SJSA1 (cell line): ENCODE results near the gene SCGB1D4. TPM values are rescaled to one million over a fixed set of nuclear protein-coding genes. Genes with fewer than 3 reads are reported as not detected.
"Not testable (repeated sequence)": the region's sequence is repeated elsewhere in the genome, so short reads cannot be mapped to it uniquely, and the experiment has no call there.

Source experiments
- DNase-seq, 2 experiments: peaks; one replicate each; pipeline ENCODE4 v3.0.0-alpha.2; 2015 to 2020; ENCODE audit warnings: low spot score in 2 of 2, low read depth in 1 of 2
- H3K27ac ChIP-seq: fragments of 250-450 bp; sonication (Bioruptor Pico); 2 replicates; pipeline ENCODE4 v1.5.1; 2020; ENCODE audit warnings: mild to moderate bottlenecking, moderate library complexity
- H3K27me3 ChIP-seq: fragments of 250-450 bp; sonication (Bioruptor Pico); replicated peaks from 2 replicates; pipeline ENCODE4 v1.5.1; 2020; ENCODE audit warnings: mild to moderate bottlenecking, moderate library complexity
- H3K36me3 ChIP-seq: fragments of 250-450 bp; sonication (Bioruptor Pico); 2 replicates; pipeline ENCODE4 v1.5.1; 2020; ENCODE audit warnings: mild to moderate bottlenecking
- H3K4me1 ChIP-seq: fragments of 250-450 bp; sonication (Bioruptor Pico); replicated peaks from 2 replicates; pipeline ENCODE4 v1.6.1; 2021; ENCODE audit warnings: mild to moderate bottlenecking
- H3K4me3 ChIP-seq: fragments of 250-450 bp; sonication (Bioruptor Pico); 2 replicates; pipeline ENCODE4 v1.5.1; 2020; ENCODE audit warnings: mild to moderate bottlenecking
- H3K9me3 ChIP-seq: fragments of 250-450 bp; sonication (Bioruptor Pico); replicated peaks from 2 replicates; pipeline ENCODE4 v1.5.1; 2020; ENCODE audit warnings: mild to moderate bottlenecking
- total RNA-seq: library from RNA; depleted of rRNA; stranded (reverse); fragments of >200 nt; shearing (Covaris generic); gene quantifications from 2 replicates; pipeline ENCODE4 v1.2.3, GENCODE V29; 2014; rRNA removed

The SCGB1D4 gene, protein sequence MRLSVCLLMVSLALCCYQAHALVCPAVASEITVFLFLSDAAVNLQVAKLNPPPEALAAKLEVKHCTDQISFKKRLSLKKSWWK
- not detected in 2 replicates for total RNA-seq

DNA sequence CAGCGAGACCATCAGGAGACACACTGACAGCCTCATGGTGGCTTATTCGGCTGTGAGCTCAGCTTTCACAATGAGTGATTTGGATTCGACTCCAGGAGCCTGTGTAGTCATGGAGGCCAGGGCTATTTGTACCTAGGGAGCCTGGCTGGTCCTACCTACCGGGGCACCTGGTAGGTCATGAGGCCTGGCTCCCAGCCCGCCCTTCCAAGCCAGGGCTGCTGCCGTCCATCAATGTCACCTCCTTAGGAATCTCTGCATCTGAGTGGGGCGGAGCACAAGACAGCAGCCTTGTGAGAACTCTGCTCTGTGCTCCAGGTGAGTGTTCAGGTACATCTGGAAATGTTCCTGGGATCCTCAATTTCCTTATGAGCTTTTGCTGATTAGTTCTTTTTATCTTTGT is at the start of gene SCGB1D4:
TSS of gene SCGB1D4 (minus strand) at position 101 of the 400 bp plus-strand sequence. CDS start at position 36, 65 bp downstream.
- H3K27me3 ChIP-seq: peaks cover 61% of the 10 kb centered on the region
- H3K4me3 ChIP-seq: no peak within 1 kb of the TSS
- DNase-seq: no peak
- no peak within 1 kb of the TSS for H3K27ac ChIP-seq
- no peaks in the 10 kb centered on the region for H3K4me1 ChIP-seq
- no peaks in the 10 kb centered on the region for H3K9me3 ChIP-seq
- H3K36me3 ChIP-seq: no peaks in the 10 kb centered on the region

DNA sequence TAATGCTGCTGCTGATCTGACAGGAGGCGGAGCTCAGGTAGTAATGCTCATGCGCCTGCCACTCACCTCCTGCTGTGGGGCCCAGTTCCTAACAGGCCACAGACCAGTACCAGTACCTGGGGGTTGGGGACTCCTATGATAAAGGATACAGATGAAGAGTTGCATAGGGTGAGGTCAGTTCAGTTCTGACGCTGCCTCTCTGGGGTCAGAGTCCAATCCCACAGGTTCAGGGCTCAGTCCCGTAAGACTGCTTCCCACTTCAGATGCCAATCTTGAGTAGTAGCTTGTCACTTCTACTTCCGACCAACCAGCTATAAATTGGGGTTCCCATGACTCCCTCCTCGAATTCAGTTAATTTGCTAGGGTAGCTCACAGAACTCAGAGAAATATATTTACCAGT is 47.0 kb upstream of the SCGB1D4 start:
- H3K27me3 ChIP-seq: 0 out of 2 replicates have a peak, but pooled peaks cover under 1% of the 10 kb centered on the region
- no peak overlapping the region for H3K4me3 ChIP-seq
- no peaks in the 10 kb centered on the region for H3K4me1 ChIP-seq
- no peaks in the 10 kb centered on the region for H3K36me3 ChIP-seq
- H3K9me3 ChIP-seq: no peaks in the 10 kb centered on the region
- no peak overlapping the region for H3K27ac ChIP-seq
- DNase-seq: no peak

DNA sequence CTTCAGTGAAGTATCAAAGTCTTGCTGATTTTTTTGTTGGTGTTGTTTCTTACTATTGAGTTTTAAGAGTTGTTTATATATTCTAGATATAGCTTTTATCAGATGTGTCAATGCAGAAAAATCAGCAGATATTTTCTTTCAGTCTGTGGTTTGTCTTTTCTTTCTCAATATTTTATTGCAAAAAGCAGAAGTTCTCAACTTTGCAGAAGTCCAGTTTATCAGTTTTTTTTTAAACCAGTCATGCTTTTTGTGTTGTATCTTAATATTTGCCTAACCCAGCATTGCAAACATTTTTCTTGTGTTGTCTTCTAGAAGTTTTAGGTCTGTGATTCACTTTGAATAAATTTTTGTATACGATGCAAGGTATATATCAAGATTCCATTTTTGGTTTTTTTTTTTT is 45.3 kb upstream of the SCGB1D4 start:
- H3K36me3 ChIP-seq: no peaks in the 10 kb centered on the region
- no peaks in the 10 kb centered on the region for H3K4me1 ChIP-seq
- no peak overlapping the region for H3K4me3 ChIP-seq
- peaks cover 15% of the 10 kb centered on the region for H3K27me3 ChIP-seq
- H3K27ac ChIP-seq: no peak overlapping the region
- DNase-seq: no peak
- H3K9me3 ChIP-seq: no peaks in the 10 kb centered on the region

DNA sequence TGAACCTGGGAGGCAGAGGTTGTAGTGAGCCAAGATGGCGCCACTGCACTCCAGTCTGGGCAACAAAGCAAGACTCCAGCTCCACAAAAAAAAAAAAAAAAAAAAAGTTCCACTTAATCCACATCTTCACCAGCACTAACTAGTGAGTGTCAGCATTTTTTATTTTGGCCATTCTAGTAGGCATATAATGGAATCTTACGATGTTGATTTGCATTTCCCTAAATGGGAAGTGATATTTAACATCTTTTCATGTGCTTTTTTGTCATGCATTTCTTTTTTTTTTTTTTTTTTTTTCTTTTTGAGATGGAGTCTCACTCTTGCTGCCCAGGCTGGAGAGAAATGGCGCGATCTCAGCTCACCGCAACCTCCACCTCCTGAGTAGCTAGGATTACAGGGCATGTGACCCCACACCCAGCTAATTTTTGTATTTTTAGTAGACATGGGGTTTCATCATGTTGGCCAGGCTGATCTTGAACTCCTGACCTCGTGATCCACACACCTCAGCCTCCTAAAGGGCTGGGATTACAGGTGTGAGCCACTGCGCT is 44.8 kb upstream of the SCGB1D4 start:
- H3K36me3 ChIP-seq, H3K9me3 ChIP-seq, H3K27ac ChIP-seq, DNase-seq, H3K4me3 ChIP-seq, H3K4me1 ChIP-seq: not testable (repeated sequence)
- H3K27me3 ChIP-seq: peaks cover 19% of the 10 kb centered on the region

DNA sequence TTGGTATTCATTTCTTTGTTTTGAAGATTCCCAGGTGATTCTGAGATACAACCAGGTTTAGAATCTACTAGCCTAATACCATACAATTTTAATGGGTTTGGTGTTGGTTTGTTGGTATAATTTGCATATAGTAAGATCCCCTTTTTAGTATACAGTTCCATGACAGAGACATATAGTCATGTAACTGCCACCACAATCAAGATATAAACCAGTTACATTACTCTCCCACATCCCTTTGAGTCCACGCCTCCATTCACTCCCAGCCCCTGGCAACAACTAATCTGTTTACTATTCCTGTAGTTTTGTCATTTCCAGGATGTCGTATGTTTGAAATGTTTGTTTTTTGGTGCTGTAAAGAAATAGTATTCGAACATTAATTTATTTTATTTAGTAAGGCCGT is 42.7 kb upstream of the SCGB1D4 start:
- Histone ChIP-seq H3K36me3 (no peaks in the 10 kb centered on the region), H3K27me3 (peaks cover 39% of the 10 kb centered on the region), H3K9me3 (0 out of 2 replicates have a peak, but pooled peaks cover 3% of the 10 kb centered on the region), H3K27ac (no peak overlapping the region), H3K4me3 (no peak overlapping the region), H3K4me1 (peaks cover 13% of the 10 kb centered on the region)
- no peak for DNase-seq

DNA sequence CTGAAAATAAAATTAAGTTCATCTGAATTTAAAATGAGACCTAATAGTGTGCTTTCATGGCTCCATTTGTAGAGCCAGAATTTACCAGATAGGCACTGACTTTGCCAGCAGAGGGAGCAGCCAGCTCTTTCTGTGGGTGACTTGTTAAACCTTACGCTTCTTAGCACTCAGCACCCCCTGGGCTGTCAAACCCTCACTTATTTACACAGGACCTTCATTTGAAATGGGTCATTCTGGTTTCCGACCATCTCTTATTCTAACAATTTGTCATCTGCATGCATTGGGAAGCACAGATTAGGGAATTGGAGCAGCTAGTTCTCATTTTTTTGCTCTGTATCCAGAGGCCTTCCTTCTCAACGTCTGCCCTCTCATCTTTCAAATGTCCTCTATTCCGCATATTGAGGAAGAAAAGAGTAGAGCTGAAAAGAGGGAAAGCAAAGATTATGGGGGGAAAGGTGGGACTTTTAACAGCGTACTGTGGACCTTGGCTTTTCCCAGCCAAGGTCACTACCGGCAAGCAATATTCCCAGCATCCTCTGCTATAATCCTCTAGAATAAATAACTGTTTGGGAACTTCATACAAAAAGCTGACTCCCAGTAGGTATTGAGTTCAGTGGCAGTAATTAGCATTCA is 41.5 kb upstream of the SCGB1D4 start:
- no peak overlapping the region for H3K4me3 ChIP-seq
- peak in 1 of 2 experiments; percentile 28 for DNase-seq
- H3K27me3 ChIP-seq: peaks cover 51% of the 10 kb centered on the region
- peaks cover 13% of the 10 kb centered on the region for H3K4me1 ChIP-seq
- 0 out of 2 replicates have a peak, but pooled peaks cover 3% of the 10 kb centered on the region for H3K9me3 ChIP-seq
- no peak overlapping the region for H3K27ac ChIP-seq
- no peaks in the 10 kb centered on the region for H3K36me3 ChIP-seq

DNA sequence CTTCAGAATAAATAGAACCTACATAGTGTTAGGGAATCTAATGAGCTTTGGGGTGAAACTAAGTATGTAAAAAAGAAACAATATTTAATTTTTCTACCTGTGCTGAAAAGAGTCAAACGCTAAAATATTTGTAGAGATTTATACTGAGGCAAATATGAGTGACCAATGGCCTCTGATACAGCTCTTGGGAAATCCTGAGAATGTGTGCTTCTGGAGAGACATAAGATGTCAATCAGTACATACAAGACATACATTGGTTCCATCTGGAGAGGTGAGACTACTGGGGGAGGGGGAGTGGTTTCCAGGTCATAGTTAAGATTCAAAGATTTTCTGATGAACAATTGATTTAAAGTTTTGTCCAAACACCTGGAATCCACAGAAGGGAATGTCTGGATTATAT is 39.3 kb upstream of the SCGB1D4 start:
- Histone ChIP-seq H3K9me3 (0 out of 2 replicates have a peak, but pooled peaks cover 3% of the 10 kb centered on the region), H3K4me3 (no peak overlapping the region; the same call in 1 of the 2 replicates), H3K4me1 (peaks cover 13% of the 10 kb centered on the region), H3K27ac (no peak overlapping the region), H3K27me3 (peaks cover 68% of the 10 kb centered on the region), H3K36me3 (no peaks in the 10 kb centered on the region)
- no peak for DNase-seq

DNA sequence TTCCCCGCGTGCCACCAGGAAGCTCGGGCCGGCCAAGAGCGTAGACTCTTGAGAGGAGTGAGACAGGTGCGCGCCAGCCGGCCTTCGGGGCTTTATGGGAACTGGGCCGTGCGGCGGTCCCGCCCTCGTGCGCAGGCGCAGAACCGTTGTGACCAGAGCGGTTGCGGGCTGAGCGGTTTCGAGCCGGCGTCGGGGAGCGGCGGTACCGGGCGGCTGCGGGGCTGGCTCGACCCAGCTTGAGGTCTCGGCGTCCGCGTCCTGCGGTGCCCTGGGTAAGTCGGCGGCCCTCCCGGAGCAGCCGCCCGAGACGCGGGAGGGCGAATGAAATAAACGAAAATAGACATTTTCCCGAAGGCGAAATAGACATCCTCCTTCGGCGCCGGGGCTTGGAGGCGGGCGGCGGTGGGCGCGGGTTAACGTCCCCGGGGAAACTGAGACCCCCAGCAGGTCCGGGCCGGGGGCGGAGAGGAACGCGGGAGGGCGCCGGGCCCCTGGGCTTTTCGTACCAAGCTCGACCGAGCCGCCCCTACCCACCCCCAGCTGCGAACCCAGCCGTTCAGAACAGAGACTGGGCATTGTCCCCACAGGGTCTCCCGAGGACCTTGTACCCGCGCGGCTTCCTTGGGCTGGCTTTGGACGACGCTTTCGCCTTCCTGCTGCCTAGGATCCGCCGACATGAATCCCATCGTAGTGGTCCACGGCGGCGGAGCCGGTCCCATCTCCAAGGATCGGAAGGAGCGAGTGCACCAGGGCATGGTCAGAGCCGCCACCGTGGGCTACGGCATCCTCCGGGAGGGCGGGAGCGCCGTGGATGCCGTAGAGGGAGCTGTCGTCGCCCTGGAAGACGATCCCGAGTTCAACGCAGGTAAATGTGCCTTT is 38.7 kb upstream of the SCGB1D4 start, which contains the start of gene ASRGL1:
TSS of gene ASRGL1 (plus strand) at position 146 of the 879 bp plus-strand sequence. CDS start at position 676, 530 bp downstream.
- no peak within 1 kb of the TSS for H3K27ac ChIP-seq
- H3K4me1 ChIP-seq: peaks cover 13% of the 10 kb centered on the region
- 0 out of 2 replicates have a peak, but pooled peaks cover 3% of the 10 kb centered on the region for H3K9me3 ChIP-seq
- peak within 1 kb of the TSS; percentile 49 for H3K4me3 ChIP-seq
- H3K36me3 ChIP-seq: no peaks in the 10 kb centered on the region
- peaks cover 73% of the 10 kb centered on the region for H3K27me3 ChIP-seq
- DNase-seq: peak; percentile 57 to 80

DNA sequence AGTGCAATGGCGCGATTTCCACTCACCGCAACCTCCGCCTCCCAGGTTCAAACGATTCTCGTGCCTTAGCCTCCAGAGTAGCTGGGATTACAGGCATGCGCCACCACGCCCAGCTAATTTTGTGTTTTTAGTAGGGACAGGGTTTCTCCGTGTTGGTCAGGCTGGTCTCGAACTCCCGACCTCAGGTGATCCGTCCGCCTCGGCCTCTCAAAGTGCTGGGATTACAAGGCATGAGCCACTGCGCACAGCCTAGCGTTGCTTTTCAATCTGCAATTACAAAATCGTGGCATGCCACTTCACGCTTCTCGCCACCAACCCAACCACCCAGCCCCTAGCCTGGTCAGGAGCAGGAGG is 38.1 kb upstream of the SCGB1D4 start:
- H3K27ac ChIP-seq, H3K9me3 ChIP-seq: not testable (repeated sequence)

DNA sequence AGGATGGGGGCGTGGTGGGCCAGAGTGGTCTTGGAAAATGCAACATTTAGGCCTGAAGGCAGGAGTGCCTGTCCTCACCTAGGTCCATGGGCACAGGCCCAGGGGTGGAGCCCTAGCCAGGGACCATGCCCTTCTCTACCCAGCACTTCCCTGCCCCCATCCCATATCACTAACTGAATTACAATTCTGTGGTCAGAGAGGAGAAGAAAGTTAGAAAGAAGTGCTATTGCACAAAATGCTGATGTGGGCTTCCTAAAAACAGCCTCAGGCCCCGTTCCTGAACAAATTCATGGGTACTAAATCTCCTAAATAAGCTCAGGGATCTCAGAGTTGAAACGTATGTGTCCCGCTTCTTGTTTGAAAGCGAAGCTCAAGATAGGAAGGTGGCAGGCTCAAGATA is 34.9 kb upstream of the SCGB1D4 start:
- Histone ChIP-seq H3K36me3 (no peaks in the 10 kb centered on the region), H3K27me3 (peaks cover 78% of the 10 kb centered on the region), H3K4me3 (no peak overlapping the region)

More for the DNA sequence above, 38.1 kb upstream of the SCGB1D4 start:
- H3K36me3 ChIP-seq, DNase-seq: not testable (repeated sequence)
- H3K4me3 ChIP-seq: peak overlapping the region; percentile 49
- H3K4me1 ChIP-seq: peaks cover 13% of the 10 kb centered on the region
- H3K27me3 ChIP-seq: peaks cover 78% of the 10 kb centered on the region

DNA sequence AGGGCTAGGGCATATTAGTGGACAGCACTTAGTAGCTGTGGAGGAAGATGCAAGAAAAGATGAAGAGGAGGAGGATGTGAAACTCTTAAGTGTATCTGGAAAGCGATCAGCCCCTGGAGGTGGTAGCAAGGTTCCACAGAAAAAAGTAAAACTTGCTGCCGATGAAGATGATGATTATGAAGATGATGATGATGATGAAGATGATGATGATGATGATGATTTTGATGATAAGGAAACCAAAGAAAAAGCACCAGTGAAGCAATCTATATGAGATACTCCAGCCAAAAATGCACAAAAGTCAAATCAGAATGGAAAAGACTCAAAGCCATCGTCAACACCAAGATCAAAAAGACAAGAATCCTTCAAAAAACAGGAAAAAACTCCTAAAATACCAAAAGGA is 32.4 kb upstream of the SCGB1D4 start:
- H3K36me3 ChIP-seq, H3K4me3 ChIP-seq: not testable (repeated sequence)
- peaks cover 65% of the 10 kb centered on the region for H3K27me3 ChIP-seq

More for the DNA sequence above, 34.9 kb upstream of the SCGB1D4 start:
- DNase-seq: no peak
- Histone ChIP-seq H3K4me1 (peaks cover 13% of the 10 kb centered on the region), H3K27ac (no peak overlapping the region), H3K9me3 (0 out of 2 replicates have a peak, but pooled peaks cover 3% of the 10 kb centered on the region)

DNA sequence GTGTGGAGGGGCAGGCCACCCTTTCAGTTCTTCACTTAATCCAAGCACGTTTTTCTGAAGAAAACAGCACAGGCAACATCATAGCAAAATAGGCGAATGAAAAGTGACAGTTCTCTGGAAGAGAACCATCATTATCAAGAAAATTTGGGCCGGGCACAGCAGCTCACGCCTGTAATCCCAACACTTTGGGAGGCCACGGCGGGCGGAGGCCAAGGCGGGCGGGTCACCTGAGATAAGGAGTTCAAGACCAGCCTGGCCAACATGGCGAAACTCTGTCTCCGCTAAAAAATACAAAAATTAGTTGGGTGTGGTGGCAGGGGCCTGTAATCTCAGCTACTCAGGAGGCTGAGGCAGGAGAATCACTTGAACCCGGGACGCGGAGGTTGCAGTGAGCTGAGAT is 28.7 kb upstream of the SCGB1D4 start:
- not testable (repeated sequence) for H3K4me3 ChIP-seq, DNase-seq, H3K9me3 ChIP-seq, H3K36me3 ChIP-seq, H3K27ac ChIP-seq, H3K4me1 ChIP-seq
- peaks cover 46% of the 10 kb centered on the region for H3K27me3 ChIP-seq

More for the DNA sequence above, 32.4 kb upstream of the SCGB1D4 start:
- not testable (repeated sequence) for DNase-seq, H3K4me1 ChIP-seq, H3K9me3 ChIP-seq, H3K27ac ChIP-seq

DNA sequence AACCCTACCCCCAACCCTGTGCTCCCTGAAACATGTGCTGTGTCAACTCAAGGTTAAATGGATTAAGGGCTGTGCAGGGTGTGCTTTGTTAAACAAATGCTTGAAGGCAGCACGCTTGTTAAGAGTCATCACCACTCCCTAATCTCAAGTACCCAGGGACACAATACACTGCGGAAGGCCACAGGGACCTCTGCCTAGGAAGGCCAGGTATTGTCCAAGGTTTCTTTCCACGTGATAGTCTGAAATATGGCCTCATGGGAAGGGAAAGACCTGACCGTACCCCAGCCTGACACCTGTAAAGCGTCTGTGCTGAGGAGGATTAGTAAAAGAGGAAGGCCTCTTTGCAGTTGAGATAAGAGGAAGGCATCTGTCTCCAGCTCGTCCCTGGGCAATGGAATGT is 27.8 kb upstream of the SCGB1D4 start:
- not testable (repeated sequence) for H3K36me3 ChIP-seq, H3K4me1 ChIP-seq, H3K4me3 ChIP-seq, H3K9me3 ChIP-seq, H3K27ac ChIP-seq, DNase-seq
- H3K27me3 ChIP-seq: peaks cover 39% of the 10 kb centered on the region
